H1 (cell line): ENCODE results near the gene RBMX2. TPM values are rescaled to one million over a fixed set of nuclear protein-coding genes. Genes with fewer than 3 reads are reported as not detected.

Experiments
- CTCF ChIA-PET: fragments of 300-600 bp; sonication (Branson Sonifier 250); formaldehyde crosslinking; loops from one replicate; lab custom pipeline; 2021; ENCODE audit not compliant: partially characterized antibody; lab: Charles Lee
- POLR2A ChIA-PET: fragments of 300-600 bp; sonication (Branson Sonifier 250); formaldehyde crosslinking; loops from one replicate; lab custom pipeline; 2021; ENCODE audit warnings: inconsistent platforms; ENCODE audit not compliant: partially characterized antibody; lab: Charles Lee
- DNase-seq, 2 experiments: peaks; one replicate each; pipeline versions ENCODE4 v3.0.0 to v3.0.0-alpha.2; 2010 to 2022; ENCODE audit warnings: low spot score in 2 of 2, low read depth in 1 of 2, mixed read lengths in 1 of 2
- FAIRE-seq: peaks from 2 replicates; lab custom pipeline; 2011; peaks lifted over from hg19 to GRCh38; lab: Jason Lieb, UNC
- H2AFZ ChIP-seq: 2 replicates; pipeline ENCODE4 v1.8.1; 2012; ENCODE audit warnings: low read length, inconsistent platforms
- H2AK5ac ChIP-seq: 2 replicates; pipeline ENCODE4 v1.6.1; 2013; ENCODE audit warnings: low read depth, low read length
- H2BK120ac ChIP-seq: replicated peaks from 2 replicates; pipeline ENCODE3; 2013; ENCODE audit warnings: low read depth, low read length, inconsistent platforms
- H2BK12ac ChIP-seq: 2 replicates; pipeline ENCODE4 v1.6.1; 2013; ENCODE audit warnings: low read depth, low read length
- H2BK15ac ChIP-seq: 2 replicates; pipeline ENCODE4 v1.6.1; 2013; ENCODE audit warnings: low read length
- H2BK20ac ChIP-seq: 2 replicates; pipeline ENCODE4 v1.6.1; 2013; ENCODE audit warnings: low read length
- H2BK5ac ChIP-seq: 2 replicates; pipeline ENCODE4 v1.6.1; 2013; ENCODE audit warnings: low read depth, low read length
- H3K14ac ChIP-seq: 2 replicates; pipeline ENCODE4 v1.6.1; 2013; ENCODE audit warnings: inconsistent platforms; ENCODE audit not compliant: insufficient read length
- H3K18ac ChIP-seq: 2 replicates; pipeline ENCODE4 v1.6.1; 2013; ENCODE audit warnings: low read length; ENCODE audit errors: extremely low read depth
- H3K23ac ChIP-seq: 2 replicates; pipeline ENCODE4 v1.6.1; 2013; ENCODE audit warnings: inconsistent platforms; ENCODE audit not compliant: insufficient read length
- H3K23me2 ChIP-seq: 2 replicates; pipeline ENCODE4 v1.6.1; 2013; ENCODE audit warnings: low read depth, low read length
- H3K27ac ChIP-seq: 2 replicates; pipeline ENCODE4 v1.6.1; 2011; ENCODE audit warnings: low read depth, low read length, inconsistent platforms
- H3K27me3 ChIP-seq, 4 experiments: replicated peaks in 1 of 4; 1 replicate in 1 of 4; 2 replicates in 3 of 4; pipeline versions ENCODE4 v1.6.1 to v1.8.1; 2011 to 2013; ENCODE audit warnings: low read length in 3 of 4, mild to moderate bottlenecking in 3 of 4, inconsistent platforms in 2 of 4, mixed read lengths in 2 of 4, moderate library complexity in 1 of 4; ENCODE audit not compliant: control insufficient read depth in 3 of 4, insufficient read depth in 3 of 4; ENCODE audit errors: extremely low read depth in 1 of 4
- H3K36me3 ChIP-seq, 4 experiments: 2 replicates each; pipeline versions ENCODE4 v1.6.1 to v1.8.1; 2011 to 2013; ENCODE audit warnings: mild to moderate bottlenecking in 4 of 4, low read length in 3 of 4, moderate library complexity in 2 of 4, control low read depth in 1 of 4, inconsistent platforms in 1 of 4; ENCODE audit not compliant: insufficient read depth in 4 of 4, control insufficient read depth in 2 of 4
- H3K4ac ChIP-seq: replicated peaks from 2 replicates; pipeline ENCODE3; 2013; ENCODE audit warnings: low read length, low read depth, mixed read lengths, inconsistent platforms; ENCODE audit not compliant: insufficient read length
- H3K4me1 ChIP-seq, 4 experiments: replicated peaks in 1 of 4; 1 replicate in 1 of 4; 2 replicates in 3 of 4; pipeline versions ENCODE4 v1.6.1 to v1.8.1; 2011 to 2013; ENCODE audit warnings: low read length in 3 of 4, inconsistent platforms in 2 of 4, mixed read lengths in 1 of 4; ENCODE audit not compliant: insufficient read depth in 4 of 4, control insufficient read depth in 3 of 4
- H3K4me2 ChIP-seq, 2 experiments: 2 replicates each; pipeline versions ENCODE4 v1.6.1 to v1.8.1; 2011 to 2013; ENCODE audit warnings: low read depth in 2 of 2, low read length in 2 of 2, control low read depth in 1 of 2, inconsistent platforms in 1 of 2, mild to moderate bottlenecking in 1 of 2; ENCODE audit not compliant: insufficient read depth in 1 of 2
- H3K4me3 ChIP-seq, 4 experiments: fragments of 200-600, 300-600 bp in 1 of 4; sonication (generic), shearing (Covaris generic), sonication (Bioruptor Twin) in 1 of 4; 2 replicates each; pipeline versions ENCODE4 v1.5.1 to v1.8.1; 2011 to 2016; ENCODE audit warnings: low read length in 4 of 4, low read depth in 3 of 4, control low read depth in 2 of 4, inconsistent platforms in 2 of 4, mild to moderate bottlenecking in 2 of 4, mixed read lengths in 1 of 4, moderate library complexity in 1 of 4; ENCODE audit not compliant: insufficient read depth in 2 of 4; ENCODE audit errors: extremely low read depth in 1 of 4
- H3K56ac ChIP-seq: replicated peaks from 2 replicates; pipeline ENCODE3; 2013; ENCODE audit warnings: low read depth, mild to moderate bottlenecking, mixed read lengths, low read length, inconsistent platforms; ENCODE audit not compliant: insufficient read length
- H3K79me1 ChIP-seq: 2 replicates; pipeline ENCODE4 v1.6.1; 2013; ENCODE audit warnings: low read depth, low read length, control low read depth
- H3K79me2 ChIP-seq, 2 experiments: 2 replicates each; pipeline versions ENCODE4 v1.6.1 to v1.8.1; 2012 to 2013; ENCODE audit warnings: low read length in 2 of 2, mild to moderate bottlenecking in 2 of 2, inconsistent platforms in 1 of 2; ENCODE audit not compliant: insufficient read depth in 2 of 2, control insufficient read depth in 1 of 2
- H3K9ac ChIP-seq, 4 experiments: replicated peaks in 1 of 4; 1 replicate in 1 of 4; 2 replicates in 3 of 4; pipeline versions ENCODE4 v1.6.1 to v1.8.1; 2011 to 2013; ENCODE audit warnings: low read depth in 3 of 4, low read length in 3 of 4, control low read depth in 2 of 4, mild to moderate bottlenecking in 2 of 4, moderate library complexity in 2 of 4, inconsistent platforms in 1 of 4; ENCODE audit errors: extremely low read depth in 1 of 4
- H3K9me3 ChIP-seq, 2 experiments: 2 replicates each; pipeline versions ENCODE4 v1.6.1 to v1.8.1; 2012 to 2013; ENCODE audit warnings: mild to moderate bottlenecking in 2 of 2, moderate library complexity in 2 of 2, control low read depth in 1 of 2, inconsistent platforms in 1 of 2, low read depth in 1 of 2, low read length in 1 of 2, mixed read lengths in 1 of 2; ENCODE audit not compliant: insufficient read depth in 2 of 2
- H4K20me1 ChIP-seq, 2 experiments: replicated peaks in 1 of 2; 2 replicates each; pipeline versions ENCODE3 to v1.8.1; 2011 to 2013; ENCODE audit warnings: inconsistent platforms in 2 of 2, low read length in 2 of 2, mild to moderate bottlenecking in 1 of 2; ENCODE audit not compliant: insufficient read depth in 2 of 2, control insufficient read depth in 1 of 2
- H4K5ac ChIP-seq: 2 replicates; pipeline ENCODE4 v1.6.1; 2013; ENCODE audit warnings: low read length, low read depth, mixed read lengths, inconsistent platforms; ENCODE audit not compliant: insufficient read length
- H4K8ac ChIP-seq: 2 replicates; pipeline ENCODE4 v1.8.0; 2013; ENCODE audit warnings: mild to moderate bottlenecking, moderate library complexity, low read length, inconsistent platforms; ENCODE audit not compliant: insufficient read depth; ENCODE audit errors: extremely low read depth
- H4K91ac ChIP-seq: replicated peaks from 2 replicates; pipeline ENCODE3; 2013; ENCODE audit warnings: low read length, mixed read lengths, inconsistent platforms; ENCODE audit not compliant: insufficient read length
- CBX8 ChIP-seq: fragments of 300-800, 300-1000 bp; sonication (generic); IDR thresholded peaks from 2 replicates; pipeline ENCODE4 v1.7.1; 2016; ENCODE audit warnings: low read depth, low read length, borderline replicate concordance
- CHD2 ChIP-seq: IDR thresholded peaks from 2 replicates; pipeline ENCODE4 v1.6.1; 2012; ENCODE audit warnings: low read length, improper control_type of control experiment
- EGR1 ChIP-seq: IDR thresholded peaks from 2 replicates; pipeline ENCODE4 v1.6.1; 2011; ENCODE audit warnings: low read depth, low read length, borderline replicate concordance
- KDM4A ChIP-seq: IDR thresholded peaks from one replicate; pipeline ENCODE4 v1.7.1; 2012; ENCODE audit warnings: low read depth, mild to moderate bottlenecking, moderate library complexity, low read length, inconsistent platforms; ENCODE audit not compliant: severe bottlenecking
- POLR2A ChIP-seq, 2 experiments: IDR thresholded peaks; 1 replicate in 1 of 2; 2 replicates in 1 of 2; pipeline ENCODE4 v1.6.1; 2011; ENCODE audit warnings: low read depth in 2 of 2, low read length in 2 of 2, mild to moderate bottlenecking in 2 of 2; ENCODE audit errors: control extremely low read depth in 1 of 2
- SIN3A ChIP-seq, 2 experiments: IDR thresholded peaks in 1 of 2; conservative IDR thresholded peaks in 1 of 2; 2 replicates each; pipeline ENCODE4 v1.6.1; 2011 to 2012; ENCODE audit warnings: low read length in 2 of 2, improper control_type of control experiment in 1 of 2, low read depth in 1 of 2, mild to moderate bottlenecking in 1 of 2
- SP1 ChIP-seq: IDR thresholded peaks from 2 replicates; pipeline ENCODE4 v1.6.1; 2011; ENCODE audit warnings: low read depth, low read length
- SRF ChIP-seq: IDR thresholded peaks from 2 replicates; pipeline ENCODE4 v1.6.1; 2011; ENCODE audit warnings: mild to moderate bottlenecking, low read depth, low read length, moderate library complexity
- TAF7 ChIP-seq: optimal IDR thresholded peaks from 2 replicates; pipeline ENCODE3; 2011; ENCODE audit warnings: low read depth, mild to moderate bottlenecking, inconsistent platforms, low read length, moderate library complexity, borderline replicate concordance
- WGBS, 2 experiments: shearing (Covaris generic) in 1 of 2; methylation state at CpG; one replicate each; pipeline versions ENCODE4 v1.1.6 to v1.1.7; 2013 to 2015; ENCODE audit warnings: low lambda C conversion rate in 2 of 2, mixed read lengths in 2 of 2, inconsistent platforms in 1 of 2, low coverage in 1 of 2, missing lambda C conversion rate in 1 of 2; ENCODE audit not compliant: insufficient replicate concordance in 2 of 2, insufficient coverage in 1 of 2, insufficient read length in 1 of 2; ENCODE audit errors: extremely low coverage in 1 of 2, missing lambda C conversion rate in 1 of 2; 5-methylcytosine and 5-hydroxymethylcytosine counted together
- polyA plus RNA-seq, 7 experiments: library from polyadenylated mRNA; depleted of rRNA in 3 of 7; stranded (reverse) in 5 of 7; unstranded in 2 of 7; fragments of >200 nt in 5 of 7; fragments of 200-250 nt in 2 of 7; gene quantifications; 1 replicate in 5 of 7; 2 replicates in 1 of 7; 4 replicates in 1 of 7; pipeline versions ENCODE4 v1.2.1 to v1.2.3, GENCODE V29; 2011 to 2013; ENCODE audit warnings: missing spikeins in 2 of 7, mixed read lengths in 2 of 7
- total RNA-seq: library from RNA; stranded (reverse); fragmentation: NEBNext Ultra II Directional; extraction: Animal tissue kit (Norgen Biotek cat#: 25700); gene quantifications from 2 replicates; pipeline ENCODE4 v1.2.1, GENCODE V29; 2021
- TF ChIP-seq, protein P1 (sequence below): IDR thresholded peaks from 2 replicates; pipeline ENCODE4 v1.6.1; 2011; ENCODE audit warnings: low read length, improper control_type of control experiment

Gene RBMX2
- total and polyA plus RNA-seq, 2 of the 8 experiments (the other 6 are each of a cell fraction or from before 2014, with no cell fraction given): 10.8 to 23.2 TPM

DNA sequence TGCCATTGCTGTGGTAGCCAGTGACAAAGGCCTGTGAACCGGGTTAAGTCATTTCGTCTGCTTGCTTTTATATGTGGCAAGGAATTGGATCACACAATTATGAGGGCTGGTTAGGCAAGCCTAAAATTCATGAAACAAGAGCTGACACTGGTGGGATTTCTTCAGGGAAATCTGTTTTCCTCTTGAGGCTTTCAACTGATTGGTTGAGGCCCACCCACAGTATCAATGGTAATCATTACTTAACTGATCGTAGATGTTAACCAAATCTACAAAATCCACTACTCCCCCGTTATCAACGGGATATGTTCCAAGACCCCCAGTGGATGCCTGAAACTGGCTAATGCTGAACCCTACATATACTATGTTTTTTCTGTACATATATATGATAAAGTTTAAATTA lies 13.0 kb downstream of the RBMX2 start:
- Histone ChIP-seq H3K79me1 (no peaks in the 10 kb centered on the region), H3K18ac (no peak overlapping the region), H2BK15ac (no peak overlapping the region), H3K14ac (no peak overlapping the region), H3K4me2 (no peak overlapping the region), H3K27ac (no peak overlapping the region), H2AK5ac (no peak overlapping the region), H3K4me3 (no peak overlapping the region), H3K23me2 (no peaks in the 10 kb centered on the region), H2BK5ac (no peak overlapping the region), H3K79me2 (no peaks in the 10 kb centered on the region), H2BK120ac (no peak overlapping the region), H3K36me3 (peaks cover 2 to 12% (median 5%) of the 10 kb centered on the region in 4 experiments; a peak in 6 of 8 replicates), H4K5ac (no peak overlapping the region), H2AFZ (no peak overlapping the region), H2BK20ac (no peak overlapping the region), H4K8ac (no peak overlapping the region), H3K9ac (no peak overlapping the region), H2BK12ac (no peak overlapping the region), H3K27me3 (no peaks in the 10 kb centered on the region), H4K20me1 (no peaks in the 10 kb centered on the region), H3K4ac (no peak overlapping the region), H3K4me1 (no peaks in the 10 kb centered on the region; a peak in 2 of 7 replicates), H4K91ac (no peak overlapping the region), H3K56ac (no peak overlapping the region), H3K23ac (no peak overlapping the region), H3K9me3 (no peaks in the 10 kb centered on the region)
- FAIRE-seq (no peak), DNase-seq (no peak)
- CTCF ChIA-PET: interaction anchor here (1.1 kb wide), 1 partner anchor 15 kb away, joined by 3 read pairs; no protein-coding TSS in a partner anchor
- POLR2A ChIA-PET: no interaction called here
- WGBS, 2 experiments: 92% methylated on average over 5 of the region's 5 CpGs; no CpG with 5 or more reads in 1 of the 2 experiments
- TF ChIP-seq CBX8 (no peak), TAF7 (no peak), KDM4A (no peak), SIN3A (conservative IDR thresholded peaks at IDR 0.05 in 1 of 2, IDR thresholded peaks at IDR 0.05 in 1 of 2; ENCODE audit: low read depth in 1 of 2, low read length in 2 of 2) (no peak), SRF (no peak), POLR2A (IDR thresholded peaks at IDR 0.05; ENCODE audit: control extremely low read depth in 1 of 2, low read depth in 2 of 2, low read length in 2 of 2) (no peak), CHD2 (no peak), SP1 (no peak), EGR1 (no peak)
- TF ChIP-seq, protein P1, sequence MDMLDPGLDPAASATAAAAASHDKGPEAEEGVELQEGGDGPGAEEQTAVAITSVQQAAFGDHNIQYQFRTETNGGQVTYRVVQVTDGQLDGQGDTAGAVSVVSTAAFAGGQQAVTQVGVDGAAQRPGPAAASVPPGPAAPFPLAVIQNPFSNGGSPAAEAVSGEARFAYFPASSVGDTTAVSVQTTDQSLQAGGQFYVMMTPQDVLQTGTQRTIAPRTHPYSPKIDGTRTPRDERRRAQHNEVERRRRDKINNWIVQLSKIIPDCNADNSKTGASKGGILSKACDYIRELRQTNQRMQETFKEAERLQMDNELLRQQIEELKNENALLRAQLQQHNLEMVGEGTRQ: no peak
